Mucosa of gallbladder (tissue), 1 donor: ENCODE results near the gene AMIGO3. TPM values are rescaled to one million over a fixed set of nuclear protein-coding genes. Genes with fewer than 3 reads are reported as not detected.
A peak's percentile ranks its signal among the peaks of the same experiment; 100 is the strongest.
"Not testable (repeated sequence)": the region's sequence is repeated elsewhere in the genome, so short reads cannot be mapped to it uniquely, and the experiment has no call there.

Experiments
- DNase-seq: peaks from one replicate; pipeline ENCODE4 v3.0.0-alpha.2; 2020; ENCODE audit warnings: low spot score
- total RNA-seq: library from RNA; stranded (reverse); gene quantifications from one replicate; pipeline ENCODE4 v1.2.1, GENCODE V29; 2021
- donor health status: DM: no; HTN: no; CAD: no.

The AMIGO3 gene, protein sequence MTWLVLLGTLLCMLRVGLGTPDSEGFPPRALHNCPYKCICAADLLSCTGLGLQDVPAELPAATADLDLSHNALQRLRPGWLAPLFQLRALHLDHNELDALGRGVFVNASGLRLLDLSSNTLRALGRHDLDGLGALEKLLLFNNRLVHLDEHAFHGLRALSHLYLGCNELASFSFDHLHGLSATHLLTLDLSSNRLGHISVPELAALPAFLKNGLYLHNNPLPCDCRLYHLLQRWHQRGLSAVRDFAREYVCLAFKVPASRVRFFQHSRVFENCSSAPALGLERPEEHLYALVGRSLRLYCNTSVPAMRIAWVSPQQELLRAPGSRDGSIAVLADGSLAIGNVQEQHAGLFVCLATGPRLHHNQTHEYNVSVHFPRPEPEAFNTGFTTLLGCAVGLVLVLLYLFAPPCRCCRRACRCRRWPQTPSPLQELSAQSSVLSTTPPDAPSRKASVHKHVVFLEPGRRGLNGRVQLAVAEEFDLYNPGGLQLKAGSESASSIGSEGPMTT
- total RNA-seq = 0.43 TPM

DNA sequence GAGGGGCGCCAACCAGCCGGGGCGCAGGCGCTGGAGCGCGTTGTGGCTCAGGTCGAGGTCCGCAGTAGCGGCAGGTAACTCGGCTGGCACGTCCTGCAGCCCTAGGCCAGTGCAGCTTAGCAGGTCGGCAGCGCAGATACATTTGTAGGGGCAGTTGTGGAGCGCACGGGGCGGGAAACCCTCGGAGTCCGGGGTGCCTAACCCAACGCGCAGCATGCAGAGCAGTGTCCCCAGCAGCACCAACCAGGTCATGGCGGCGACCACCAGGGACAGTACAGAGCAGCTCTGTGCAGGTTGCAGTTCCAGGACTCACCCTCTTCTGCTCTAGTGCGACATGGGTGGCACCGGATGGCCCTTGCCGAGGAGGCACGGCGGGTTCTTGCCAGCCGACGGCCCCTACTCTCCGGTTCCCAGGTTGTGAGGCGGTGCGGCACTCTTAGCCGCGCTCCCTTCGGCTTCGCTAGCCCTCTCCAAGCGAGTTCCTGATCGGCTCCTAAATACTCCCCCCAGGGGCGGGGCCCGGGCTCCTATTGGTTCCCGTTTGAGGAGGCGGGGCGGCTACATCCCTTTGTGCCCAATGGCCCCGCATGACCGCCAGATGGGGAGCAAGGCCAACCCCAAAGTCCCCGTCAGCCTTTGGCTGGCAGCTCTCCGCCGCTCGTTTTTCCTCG lies at the start of gene AMIGO3:
Gene AMIGO3, minus strand, starts transcription at position 471 of the 671 bp plus-strand sequence. Its CDS starts 219 bp downstream, at position 252.
- peak; percentile 96 for DNase-seq

DNA sequence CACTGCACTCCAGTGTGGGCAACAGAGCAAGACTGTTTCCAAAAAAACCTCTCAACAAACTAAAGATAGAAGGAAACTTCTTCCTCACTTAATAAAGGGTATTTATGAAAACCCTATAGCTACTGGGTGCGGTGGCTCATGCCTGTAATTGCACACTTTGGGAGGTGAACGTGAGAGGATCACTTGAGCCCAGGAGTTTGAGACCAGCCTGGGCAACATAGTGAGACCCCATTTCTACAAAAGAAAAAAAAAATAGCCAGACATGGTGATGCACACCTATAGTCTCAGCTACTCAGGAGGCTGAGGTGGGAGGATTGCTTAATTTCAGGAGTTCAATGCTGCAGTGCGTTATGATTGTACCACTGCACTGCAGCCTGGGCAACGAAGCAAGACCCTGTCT lies 44.5 kb upstream of the AMIGO3 start:
- DNase-seq = no peak

DNA sequence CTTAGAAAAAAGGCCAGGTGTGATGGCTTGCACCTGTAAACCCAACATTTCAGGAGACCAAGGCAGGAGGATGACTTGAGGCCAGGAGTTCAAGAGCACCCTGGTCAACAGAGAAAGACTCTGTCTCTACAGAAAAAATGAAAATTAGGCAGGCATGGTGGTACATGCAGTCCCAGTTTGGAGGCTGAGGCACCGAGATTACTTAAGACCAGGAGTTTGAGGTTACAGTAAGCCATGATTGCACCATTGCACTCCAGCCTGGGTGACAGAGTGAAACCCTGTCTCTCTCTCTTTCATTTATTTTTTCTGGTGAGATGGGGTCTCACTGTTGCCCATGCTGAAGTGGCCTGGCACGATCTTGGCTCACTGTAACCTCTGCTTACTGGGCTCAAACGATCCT lies 42.2 kb upstream of the AMIGO3 start:
- DNase-seq = no peak

DNA sequence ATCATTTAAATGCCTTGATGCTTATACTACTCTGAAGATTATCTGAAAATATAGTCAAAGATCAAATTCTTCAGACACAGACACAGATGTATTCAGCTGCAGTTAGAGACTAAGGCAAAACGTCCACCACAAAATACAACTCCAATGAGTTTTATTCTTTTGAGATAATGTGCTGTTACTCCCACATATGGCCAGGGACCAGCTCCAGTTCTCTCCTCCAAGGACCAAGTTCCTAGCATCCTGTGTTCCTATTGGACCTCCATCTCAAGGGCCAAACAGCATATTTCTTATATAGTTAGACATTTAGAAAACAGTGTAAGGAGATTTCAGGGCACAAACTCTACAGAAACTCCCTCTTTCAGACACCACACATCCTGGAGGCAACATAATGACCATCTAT lies 39.7 kb upstream of the AMIGO3 start:
- no peak for DNase-seq

DNA sequence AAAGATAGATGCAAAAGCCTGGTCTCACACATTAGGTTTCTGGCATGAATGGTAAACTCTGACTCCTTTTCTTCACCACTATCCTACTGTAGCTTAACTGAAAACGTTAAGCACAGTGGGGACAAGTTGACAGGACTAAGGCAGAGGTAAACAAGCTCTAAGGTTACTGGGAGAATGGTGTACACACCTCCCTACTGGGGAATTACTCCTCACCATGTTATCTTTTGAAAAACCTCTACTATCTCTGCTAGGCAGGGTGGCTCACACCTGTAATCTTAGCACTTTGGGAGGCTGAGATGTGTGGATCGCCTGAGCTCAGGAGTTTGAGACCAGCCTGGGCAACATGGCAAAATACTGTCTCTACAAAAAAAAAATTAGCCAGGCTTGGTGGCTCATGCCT lies 37.7 kb upstream of the AMIGO3 start:
- DNase-seq = no peak

DNA sequence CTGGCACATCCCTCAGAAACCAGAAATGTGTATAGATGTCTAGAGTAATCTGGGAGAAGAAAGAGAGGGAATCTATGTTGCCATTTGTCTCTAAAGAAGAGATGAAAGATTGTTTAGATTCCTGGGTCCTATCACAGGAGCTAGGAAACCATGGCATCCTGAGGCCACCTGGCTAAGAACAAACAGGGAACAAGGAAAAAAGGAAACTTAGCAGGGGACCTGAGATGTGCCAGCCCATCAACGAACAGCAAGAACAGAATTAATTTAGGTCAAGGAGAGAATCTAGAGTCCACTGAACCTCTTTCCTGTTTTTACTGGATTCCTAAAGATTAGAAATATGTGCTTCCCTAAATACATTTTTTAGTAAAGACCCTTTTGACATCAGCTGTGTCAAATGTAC lies 36.6 kb upstream of the AMIGO3 start:
- no peak for DNase-seq

DNA sequence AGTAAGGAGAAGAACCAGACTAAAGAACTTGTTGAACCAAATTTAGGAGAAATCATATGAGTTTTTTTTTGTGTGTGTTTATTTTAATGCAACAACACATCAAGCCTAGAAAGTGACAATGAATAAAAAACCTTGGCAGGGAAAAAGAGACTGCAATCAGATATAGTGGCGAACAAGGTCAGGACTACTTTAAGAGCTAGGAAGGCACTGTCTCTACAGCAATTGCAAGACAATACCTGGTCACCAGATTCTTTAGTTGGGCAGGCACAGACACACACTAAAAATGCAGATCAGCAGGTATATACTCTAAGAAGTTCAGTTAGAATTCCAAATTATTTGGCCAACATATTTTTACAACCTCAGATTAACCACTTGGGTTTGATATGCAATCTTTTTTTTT lies 35.1 kb upstream of the AMIGO3 start:
- DNase-seq = no peak

DNA sequence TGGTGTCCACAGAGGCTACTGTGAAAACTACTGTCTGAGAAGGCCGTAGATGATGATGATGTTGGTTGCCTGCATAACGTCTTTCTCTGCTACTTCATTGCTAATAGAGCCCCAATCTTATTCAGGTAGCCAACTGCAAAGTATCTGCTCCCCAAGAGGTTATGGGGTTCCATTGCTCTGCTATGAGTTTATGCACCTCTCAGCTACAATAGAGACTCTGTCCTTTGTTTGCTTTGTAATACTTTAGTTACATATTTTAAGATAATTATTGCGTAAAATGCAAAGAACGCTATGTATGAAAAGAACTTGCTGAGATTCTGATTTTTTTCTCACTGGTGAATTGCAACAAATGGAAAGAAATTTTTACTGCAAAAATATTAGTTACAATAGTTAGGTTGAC lies 32.0 kb upstream of the AMIGO3 start:
- no peak for DNase-seq

DNA sequence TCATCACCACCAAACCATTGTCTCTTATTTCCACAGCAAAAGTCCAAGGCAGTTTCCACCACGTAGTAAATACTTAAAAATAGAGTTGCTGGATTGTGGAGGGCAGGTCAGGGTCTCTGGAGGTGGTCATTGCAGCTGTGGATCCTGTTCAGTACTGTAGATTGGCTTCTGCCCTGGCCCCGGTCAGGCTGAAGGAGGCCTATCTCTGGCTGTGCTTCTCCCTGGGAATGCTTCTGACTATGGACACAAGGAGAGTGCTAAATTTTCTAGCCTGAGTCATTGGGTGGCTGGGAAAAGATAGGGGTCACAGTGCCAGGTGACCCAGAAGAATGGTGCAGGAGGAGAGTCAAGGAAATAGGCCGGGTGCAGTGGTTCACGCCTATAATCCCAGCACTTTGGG lies 30.6 kb upstream of the AMIGO3 start:
- no peak for DNase-seq

DNA sequence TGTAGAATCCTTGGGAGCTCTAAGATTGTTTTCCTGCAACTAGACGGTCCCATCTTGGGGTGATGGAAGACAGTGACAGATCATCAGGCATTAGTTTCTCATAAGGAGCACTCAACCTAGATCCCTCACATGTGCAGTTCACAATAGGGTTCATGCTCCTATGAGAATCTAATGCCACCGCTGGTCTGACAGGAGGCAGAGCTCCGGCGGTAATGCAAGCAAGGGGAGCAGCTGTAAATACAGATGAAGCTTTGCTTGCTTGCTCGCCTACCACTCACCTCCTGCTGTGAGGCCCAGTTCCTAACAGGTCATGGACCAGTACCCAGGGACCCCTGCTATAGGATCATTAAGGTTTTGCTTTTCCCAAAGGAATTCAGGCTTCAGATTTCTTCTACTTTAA lies 29.4 kb upstream of the AMIGO3 start:
- DNase-seq = not testable (repeated sequence)

DNA sequence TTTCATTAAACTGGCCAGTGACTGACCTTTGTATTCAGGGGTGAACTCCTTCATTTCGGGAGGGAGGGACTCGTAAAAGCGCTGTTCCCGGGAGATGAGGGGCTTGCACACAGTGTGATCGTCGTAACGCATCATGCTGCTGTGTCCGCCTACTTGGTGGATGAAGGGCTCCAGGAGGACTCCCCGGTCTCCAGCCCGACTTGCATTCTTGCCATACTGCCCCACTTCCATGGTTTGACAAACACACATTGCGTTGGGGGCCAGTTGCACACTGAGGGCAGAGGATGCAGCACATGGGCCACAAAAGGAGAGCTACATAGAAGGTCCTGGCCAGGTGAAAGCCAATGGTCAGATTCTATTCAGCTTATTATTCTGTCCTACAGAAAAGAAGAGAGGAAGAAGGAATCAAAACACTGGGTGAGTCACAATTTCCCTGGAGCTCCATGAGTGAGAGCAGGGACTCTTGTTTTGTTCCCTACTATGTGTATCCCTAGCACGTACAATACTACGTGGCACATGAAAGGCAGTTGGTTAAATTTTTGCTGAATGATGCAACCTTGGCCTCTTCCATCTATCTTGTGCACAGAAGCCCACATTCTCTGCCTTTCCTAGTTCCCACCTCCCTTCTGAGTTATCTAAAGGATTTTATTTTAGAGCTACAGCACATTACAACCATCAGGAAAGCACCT lies 28.5 kb upstream of the AMIGO3 start:
- DNase-seq = no peak

DNA sequence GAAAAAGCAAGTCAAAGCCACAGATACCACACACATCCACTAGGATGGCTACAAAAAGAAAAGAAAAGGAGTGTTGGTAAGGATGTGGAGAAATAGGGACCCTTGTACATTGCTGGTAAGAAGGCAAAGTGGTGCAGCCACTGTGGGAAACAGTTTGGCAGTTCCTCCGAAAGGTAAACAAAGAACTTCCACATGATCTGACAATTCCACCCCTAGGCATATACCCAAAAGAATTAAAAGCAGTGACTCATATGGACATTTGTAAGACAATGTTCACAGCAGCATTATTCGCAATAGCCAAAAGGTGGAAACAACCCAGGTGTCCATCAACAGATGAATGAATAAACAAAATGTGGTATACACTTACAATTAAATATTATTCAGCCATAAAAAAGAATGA lies 26.5 kb upstream of the AMIGO3 start:
- DNase-seq = no peak

DNA sequence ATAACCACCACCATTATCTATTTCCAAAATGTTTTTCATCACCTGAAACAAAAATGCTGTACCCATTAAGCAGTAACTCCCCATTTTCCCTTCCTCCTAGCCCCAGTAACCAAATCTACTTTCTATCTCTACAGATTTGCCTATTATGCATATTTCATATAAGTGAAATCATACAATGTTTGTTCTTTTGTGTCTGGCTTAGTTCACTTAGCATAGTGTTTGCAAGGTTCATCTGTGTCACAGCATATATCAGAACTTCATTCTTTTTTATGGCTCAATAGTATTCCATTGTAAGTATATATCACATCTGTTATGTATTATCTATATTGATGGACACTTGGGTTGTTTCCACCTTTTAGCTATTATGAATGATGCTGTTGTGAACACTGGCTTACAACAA lies 20.9 kb upstream of the AMIGO3 start:
- no peak for DNase-seq

DNA sequence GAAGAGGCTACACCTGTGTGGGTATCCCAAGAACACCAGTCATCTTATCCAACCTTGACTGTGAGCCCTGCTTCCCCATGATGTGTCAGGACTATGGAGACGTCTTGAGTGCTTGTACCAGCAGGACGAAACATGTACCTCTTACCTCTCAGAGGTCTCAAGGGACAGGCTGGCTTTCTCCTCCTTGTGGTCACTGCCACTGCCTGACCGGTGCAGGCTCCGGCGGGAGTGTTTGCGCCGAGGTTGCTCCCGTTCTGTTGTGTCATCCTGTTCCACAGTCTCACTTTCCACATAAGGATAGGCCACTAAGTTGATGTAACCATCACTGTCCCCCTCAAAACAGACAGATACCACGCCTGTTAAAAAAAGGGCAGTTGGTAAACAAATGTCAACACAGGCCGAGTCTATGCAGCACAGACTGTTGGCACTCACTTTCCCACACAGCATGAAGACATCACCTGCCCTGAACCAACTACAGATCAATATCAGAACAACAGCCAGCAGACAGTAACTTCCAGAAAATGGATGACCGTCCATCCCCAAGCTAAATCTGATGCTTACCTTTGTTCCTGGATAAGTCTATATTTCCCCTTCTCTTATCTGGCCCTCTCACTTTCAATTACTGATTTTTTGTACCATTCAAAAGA lies 18.7 kb upstream of the AMIGO3 start:
- DNase-seq = no peak

DNA sequence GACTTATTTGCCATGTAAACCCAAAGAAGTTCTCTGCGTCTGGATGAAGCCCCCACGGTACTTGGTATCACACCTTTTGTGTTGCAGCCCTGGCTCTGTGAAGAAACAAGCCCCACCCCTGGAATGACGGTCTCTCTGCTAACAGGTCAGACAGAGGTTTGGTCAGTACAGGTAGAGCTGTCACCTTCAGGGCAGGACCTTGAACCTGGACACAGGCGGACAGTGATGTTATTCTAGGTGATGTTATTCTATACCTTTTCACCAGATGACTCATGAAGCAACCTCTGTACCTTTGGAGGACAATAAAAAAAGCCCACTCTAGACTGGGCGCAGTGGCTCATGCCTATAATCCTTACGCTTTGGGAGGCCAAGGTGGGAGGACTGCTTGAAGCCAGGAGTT lies 15.3 kb upstream of the AMIGO3 start:
- DNase-seq = no peak

DNA sequence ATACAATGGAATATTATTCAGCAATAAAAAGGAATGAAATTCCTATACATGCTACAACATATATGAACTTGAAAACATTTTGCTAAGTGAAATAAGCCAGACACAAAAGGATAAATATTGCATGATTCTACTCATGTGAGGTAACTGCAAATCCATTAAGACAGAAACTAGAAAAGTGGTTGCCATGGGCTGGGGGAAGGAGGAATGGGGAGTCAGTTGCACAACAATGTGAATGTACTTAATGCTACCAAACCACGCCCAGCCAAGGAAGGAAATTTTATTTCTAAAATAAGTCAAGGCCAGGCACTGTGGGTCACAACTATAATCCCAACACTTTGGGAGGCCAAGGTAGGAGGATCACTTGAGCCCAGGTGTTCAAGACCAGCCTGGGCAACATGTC lies 14.1 kb upstream of the AMIGO3 start:
- no peak for DNase-seq

DNA sequence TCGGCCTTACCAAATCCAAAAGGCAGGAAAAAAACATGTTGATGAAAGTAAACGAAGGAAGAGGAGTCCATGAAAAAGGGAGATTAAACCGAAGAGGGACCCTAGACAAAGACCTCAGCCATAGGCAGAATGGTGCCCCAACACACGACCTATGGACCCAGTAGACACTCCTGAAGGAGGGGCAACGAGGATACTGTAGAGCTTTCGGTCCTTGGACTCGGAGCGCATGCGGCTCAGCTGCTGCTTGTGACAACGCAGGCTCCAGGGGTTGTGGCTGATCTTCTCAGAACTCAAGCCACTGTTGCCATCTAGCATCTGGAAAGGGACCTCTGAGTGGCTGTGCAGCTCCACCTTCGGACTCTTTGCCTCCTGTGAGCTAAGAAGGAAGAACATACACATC lies 13.1 kb upstream of the AMIGO3 start:
- no peak for DNase-seq

DNA sequence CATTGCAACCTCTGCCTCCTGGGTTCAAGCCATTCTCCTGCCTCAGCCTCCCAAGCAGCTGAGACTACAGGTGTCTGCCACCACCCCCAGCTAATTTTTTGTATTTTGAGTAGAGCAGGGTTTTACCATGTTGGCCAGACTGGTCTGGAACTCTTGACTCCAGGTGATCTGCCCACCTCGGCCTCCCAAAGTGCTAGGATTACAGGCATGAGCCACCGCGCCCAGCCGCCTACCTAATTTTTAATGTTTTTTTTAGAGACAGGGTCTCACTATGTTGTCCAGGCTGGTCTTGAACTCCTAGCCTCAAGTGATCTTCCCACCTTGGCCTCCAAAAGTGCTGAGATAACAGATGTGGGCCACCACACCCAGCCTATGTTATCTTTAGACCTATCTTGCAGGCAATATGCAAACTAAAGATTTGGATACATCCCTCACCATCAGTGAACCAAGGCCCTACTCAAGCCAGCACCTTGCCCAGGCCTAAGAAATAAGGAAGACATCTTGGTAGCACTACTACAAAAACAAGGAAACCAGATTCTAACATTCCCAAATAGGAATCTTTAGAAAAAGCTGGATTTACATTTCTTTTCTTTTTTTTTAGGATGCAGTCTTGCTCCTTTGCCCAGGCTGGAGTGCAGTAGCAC lies 10.6 kb upstream of the AMIGO3 start:
- no peak for DNase-seq

DNA sequence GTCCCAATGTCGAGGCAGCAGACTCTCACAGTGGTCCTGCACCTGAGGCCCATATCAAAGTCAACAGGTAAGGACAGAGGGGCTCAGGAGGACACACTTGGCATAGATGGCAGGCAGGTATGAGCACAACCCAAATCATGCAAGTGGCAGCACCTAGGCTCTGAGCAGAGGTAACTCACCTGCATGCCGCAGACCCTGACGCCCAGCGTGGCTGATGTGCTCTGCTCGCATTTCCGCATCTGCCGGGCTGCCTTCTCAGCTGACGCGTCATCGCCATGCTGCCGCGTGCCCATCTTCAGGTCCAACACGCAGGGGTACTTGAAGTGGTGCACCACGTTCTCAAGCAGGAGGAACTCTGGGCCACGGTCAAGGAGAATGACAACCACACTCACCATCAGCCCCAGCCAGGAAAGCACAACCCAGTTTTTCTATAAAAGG lies 8.5 kb upstream of the AMIGO3 start:
- DNase-seq = no peak

DNA sequence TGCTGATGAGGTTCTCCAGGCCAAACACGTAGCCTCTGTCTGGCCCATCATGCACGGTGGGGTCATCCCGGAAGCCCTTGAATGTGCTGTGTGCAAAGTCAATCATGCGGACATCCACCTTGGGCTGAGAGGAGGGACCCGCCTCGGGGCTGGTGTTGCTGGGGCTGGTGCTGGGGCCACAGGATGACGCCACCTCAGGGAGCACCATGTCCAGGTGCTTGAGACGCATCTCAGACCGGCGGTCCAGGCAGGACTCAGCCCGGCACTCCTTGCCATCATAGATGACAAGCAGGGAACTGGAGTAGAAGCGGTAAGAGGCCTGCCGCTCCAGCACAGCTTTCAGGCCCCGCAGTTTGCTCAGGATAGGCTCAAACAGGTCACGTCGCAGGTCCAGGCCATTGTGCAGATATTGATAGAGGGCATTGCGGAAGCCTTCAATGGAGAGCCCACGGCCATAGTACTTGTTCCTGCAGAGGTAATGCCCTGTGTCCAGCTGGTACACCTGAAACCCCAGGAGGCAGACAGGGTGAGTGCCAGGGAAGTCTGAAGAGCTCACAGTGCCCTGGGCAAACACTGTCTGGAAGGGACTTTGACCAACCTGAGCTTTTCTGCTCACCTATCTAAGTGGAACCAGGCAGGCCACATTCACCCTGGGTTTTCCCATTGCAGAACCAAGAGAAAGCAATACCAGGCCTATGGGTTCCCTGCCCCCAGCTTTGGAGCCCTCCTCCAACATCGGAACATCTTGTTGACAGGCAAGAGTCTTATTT lies 7.9 kb upstream of the AMIGO3 start:
- no peak for DNase-seq
